Right lobe of liver (tissue), 6 donors: ENCODE data around the gene DRD1. TPM values are rescaled to one million over a fixed set of nuclear protein-coding genes. Genes with fewer than 3 reads are reported as not detected.
A peak's percentile ranks its signal among the peaks of the same experiment; 100 is the strongest.
"Not testable (repeated sequence)": the region's sequence is repeated elsewhere in the genome, so short reads cannot be mapped to it uniquely, and the experiment has no call there.

ENCODE experiments used
- ATAC-seq, 4 donors: fragments of 200-7000 bp; cut with Tn5 transposase; one replicate each; pipeline ENCODE4 v1.9.1; 2020; ENCODE audit warnings: mild to moderate bottlenecking in 4 of 4, moderate library complexity in 4 of 4
- DNase-seq, 3 donors: peaks; one replicate each; pipeline ENCODE4 v3.0.0-alpha.2; 2020
- H3K27ac ChIP-seq, 3 donors: fragments of 200-600 bp; one replicate each; pipeline ENCODE4 v1.8.0; 2022
- H3K27me3 ChIP-seq, 2 donors: fragments of 200-600 bp; one replicate each; pipeline ENCODE4 v1.8.0; 2022
- H3K36me3 ChIP-seq, 4 donors: fragments of 200-600 bp; sonication (generic) in 1 of 4; one replicate each; pipeline versions ENCODE4 v1.5.1 to v1.8.0; 2017 to 2022; ENCODE audit warnings: control low read depth in 1 of 4
- H3K4me1 ChIP-seq, 4 donors: fragments of 200-600 bp; sonication (generic) in 1 of 4; one replicate each; pipeline versions ENCODE4 v1.5.1 to v1.8.0; 2017 to 2022; ENCODE audit warnings: control low read depth in 1 of 4
- H3K4me3 ChIP-seq, 3 donors: fragments of 200-600 bp; one replicate each; pipeline ENCODE4 v1.8.0; 2022
- H3K9me3 ChIP-seq, 4 donors: fragments of 200-600 bp; sonication (generic) in 1 of 4; one replicate each; pipeline versions ENCODE4 v1.5.1 to v1.8.0; 2017 to 2022; ENCODE audit warnings: control low read depth in 1 of 4
- CTCF ChIP-seq, 4 donors: fragments of 200-600 bp in 3 of 4; fragments of 450-650 bp in 1 of 4; IDR thresholded peaks; one replicate each; pipeline versions ENCODE4 v1.5.1 to v1.8.0; 2016 to 2022; ENCODE audit warnings: antibody characterized with exemption in 4 of 4, mild to moderate bottlenecking in 2 of 4
- POLR2A ChIP-seq: fragments of 450-650 bp; IDR thresholded peaks from one replicate; pipeline ENCODE4 v1.6.1; 2017; ENCODE audit warnings: antibody characterized with exemption, mild to moderate bottlenecking
- WGBS: methylation state at CpG from one replicate; pipeline ENCODE4 v1.1.6; 2018; ENCODE audit warnings: low coverage, low lambda C conversion rate; ENCODE audit not compliant: insufficient coverage; ENCODE audit errors: missing lambda C conversion rate; 5-methylcytosine and 5-hydroxymethylcytosine counted together
- intact Hi-C, 2 donors: fragments of 100-400 bp; cut with DNase I; formaldehyde crosslinking; loops; one replicate each; pipeline versions ENCODE4 v1.11.2 to v1.14.1; 2022
- total RNA-seq, 6 experiments: library from RNA; depleted of rRNA in 2 of 6; stranded (reverse); fragments of >200 nt in 2 of 6; fragmentation: NEBNext Ultra II Directional in 3 of 6; extraction: Animal tissue kit (Norgen Biotek cat#: 25700) in 3 of 6; gene quantifications; one replicate each; pipeline versions ENCODE4 v1.1.0 to v1.2.4, GENCODE V29; 2016 to 2023
- donor health status: DM: no; HTN: yes; CAD: no.
- donor health status: DM: no; HTN: no; CAD: no.
- donor health status: DM: no; HTN: no; CAD: no.
- donor health status: DM: no; HTN: yes; CAD: no.
- donor health status: DM: no; HTN: yes; CAD: no.

DRD1 gene
- total RNA-seq, 6 experiments from 2014 or later = 0.06 to 0.18 (median 0.15) TPM; not detected in 3

DNA sequence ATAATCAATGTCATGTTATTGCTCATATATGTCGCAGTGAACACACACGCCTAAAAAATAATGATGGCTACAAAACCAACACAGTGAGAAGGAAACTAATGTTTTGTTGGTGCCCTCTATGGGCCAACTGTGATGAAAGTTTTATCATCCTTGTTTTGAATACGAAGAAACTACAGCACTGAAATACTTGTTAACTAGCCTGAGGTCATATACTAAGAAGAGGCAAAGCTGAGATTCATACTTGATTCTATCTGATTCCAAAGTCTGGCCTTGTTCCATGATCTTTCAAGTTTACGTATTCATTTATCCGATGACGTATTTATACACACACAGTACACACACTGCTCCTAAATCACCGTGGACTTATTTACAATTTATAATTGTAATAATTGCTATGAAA lies 16.1 kb upstream of the DRD1 start:
- ATAC-seq = peak; percentile 64 to 69 (median 66)
- no peaks in the 10 kb centered on the region for H3K9me3 ChIP-seq
- intact Hi-C loops = no loop called here
- H3K4me1 ChIP-seq = peaks cover 0 to 6% (median 0%) of the 10 kb centered on the region in 4 donors
- H3K36me3 ChIP-seq = no peaks in the 10 kb centered on the region
- H3K27me3 ChIP-seq = no peaks in the 10 kb centered on the region
- H3K4me3 ChIP-seq = no peak overlapping the region
- peak; percentile 34 to 53 (median 50) for TF ChIP-seq CTCF (IDR thresholded peaks at IDR 0.05)
- TF ChIP-seq POLR2A = no peak
- WGBS = 47% methylated on average over 7 of the region's 7 CpGs
- no peak for DNase-seq
- no peak overlapping the region for H3K27ac ChIP-seq

GRCh38 chr5:175457466-175457865 lies 13.5 kb upstream of the DRD1 start:
- no peak overlapping the region for H3K27ac ChIP-seq
- no peak for ATAC-seq
- intact Hi-C loops = no loop called here
- H3K4me3 ChIP-seq = no peak overlapping the region
- no peaks in the 10 kb centered on the region for H3K36me3 ChIP-seq
- TF ChIP-seq CTCF (IDR thresholded peaks at IDR 0.05) (no peak), POLR2A (no peak)
- no peaks in the 10 kb centered on the region for H3K9me3 ChIP-seq
- WGBS = 33% methylated on average over 1 of the region's 1 CpG
- no peaks in the 10 kb centered on the region for H3K4me1 ChIP-seq
- no peaks in the 10 kb centered on the region for H3K27me3 ChIP-seq
- DNase-seq = no peak

GRCh38 chr5:175456105-175456742 lies 12.2 kb upstream of the DRD1 start:
- TF ChIP-seq CTCF (IDR thresholded peaks at IDR 0.05) = no peak
- no peak for TF ChIP-seq POLR2A
- Histone ChIP-seq H3K9me3 (no peaks in the 10 kb centered on the region), H3K36me3 (no peaks in the 10 kb centered on the region), H3K27me3 (no peaks in the 10 kb centered on the region), H3K4me3 (no peak overlapping the region), H3K4me1 (no peaks in the 10 kb centered on the region), H3K27ac (no peak overlapping the region)
- WGBS = 73% methylated on average over 11 of the region's 11 CpGs
- ATAC-seq = no peak
- intact Hi-C loops = no loop called here
- DNase-seq = no peak

- WGBS = 77% methylated on average over 5 of the region's 5 CpGs
- DNase-seq = not testable (repeated sequence)
Observed at GRCh38 chr5:175454338-175454737, 10.4 kb upstream of the DRD1 start.

GRCh38 chr5:175452166-175452565 lies 8.2 kb upstream of the DRD1 start:
- no peak for TF ChIP-seq POLR2A
- TF ChIP-seq CTCF (IDR thresholded peaks at IDR 0.05) = no peak
- H3K4me1 ChIP-seq = no peaks in the 10 kb centered on the region
- no peak overlapping the region for H3K27ac ChIP-seq
- DNase-seq = no peak
- no peak overlapping the region for H3K4me3 ChIP-seq
- 83% methylated on average over 2 of the region's 2 CpGs for WGBS
- ATAC-seq = no peak
- intact Hi-C loops = no loop called here
- H3K9me3 ChIP-seq = no peaks in the 10 kb centered on the region
- H3K27me3 ChIP-seq = no peaks in the 10 kb centered on the region
- H3K36me3 ChIP-seq = no peaks in the 10 kb centered on the region

More at GRCh38 chr5:175454338-175454737, 10.4 kb upstream of the DRD1 start:
- H3K36me3 ChIP-seq, H3K27ac ChIP-seq, intact Hi-C loops, H3K4me1 ChIP-seq, ATAC-seq, H3K4me3 ChIP-seq, H3K27me3 ChIP-seq, H3K9me3 ChIP-seq: not testable (repeated sequence)
